Epithelial cell of esophagus (primary cell): Measurements from ENCODE around the gene CREB3L2.
"Not testable (repeated sequence)": the region's sequence is repeated elsewhere in the genome, so short reads cannot be mapped to it uniquely, and the experiment has no call there.

ENCODE experiments used
- DNase-seq: peaks from one replicate; pipeline ENCODE4 v3.0.0; 2010; ENCODE audit warnings: low read depth
- H3K4me3 ChIP-seq: 2 replicates; pipeline ENCODE4 v1.5.1; 2011; ENCODE audit warnings: mild to moderate bottlenecking, low read length, control low read depth
- TF ChIP-seq, protein P1 (sequence below): IDR thresholded peaks from 2 replicates; pipeline ENCODE4 v1.5.1; 2011; ENCODE audit warnings: low read depth, mild to moderate bottlenecking, low read length, control low read depth, inconsistent platforms; ENCODE audit not compliant: insufficient read depth; ENCODE audit errors: missing control alignments

The CREB3L2 gene

DNA sequence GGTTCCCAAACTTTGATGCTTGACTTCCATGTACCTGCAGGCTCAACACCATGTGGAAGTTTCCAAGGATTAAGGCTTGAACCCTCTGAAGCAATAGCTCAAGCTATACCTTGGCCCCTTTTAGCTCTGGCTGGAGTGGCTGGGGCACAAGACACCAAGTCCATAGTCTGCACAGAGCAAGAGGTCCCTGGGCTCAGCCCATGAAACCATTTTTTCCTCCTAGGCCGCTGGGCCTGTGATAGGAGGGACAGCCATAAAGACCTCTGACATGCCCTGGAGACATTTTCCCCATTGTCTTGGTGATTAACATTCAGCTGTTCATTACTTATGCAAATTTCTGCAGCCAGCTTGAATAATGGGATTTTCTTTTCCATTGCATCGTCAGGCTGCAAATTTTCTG is 169.5 kb downstream of the CREB3L2 start:
- TF ChIP-seq, protein P1, sequence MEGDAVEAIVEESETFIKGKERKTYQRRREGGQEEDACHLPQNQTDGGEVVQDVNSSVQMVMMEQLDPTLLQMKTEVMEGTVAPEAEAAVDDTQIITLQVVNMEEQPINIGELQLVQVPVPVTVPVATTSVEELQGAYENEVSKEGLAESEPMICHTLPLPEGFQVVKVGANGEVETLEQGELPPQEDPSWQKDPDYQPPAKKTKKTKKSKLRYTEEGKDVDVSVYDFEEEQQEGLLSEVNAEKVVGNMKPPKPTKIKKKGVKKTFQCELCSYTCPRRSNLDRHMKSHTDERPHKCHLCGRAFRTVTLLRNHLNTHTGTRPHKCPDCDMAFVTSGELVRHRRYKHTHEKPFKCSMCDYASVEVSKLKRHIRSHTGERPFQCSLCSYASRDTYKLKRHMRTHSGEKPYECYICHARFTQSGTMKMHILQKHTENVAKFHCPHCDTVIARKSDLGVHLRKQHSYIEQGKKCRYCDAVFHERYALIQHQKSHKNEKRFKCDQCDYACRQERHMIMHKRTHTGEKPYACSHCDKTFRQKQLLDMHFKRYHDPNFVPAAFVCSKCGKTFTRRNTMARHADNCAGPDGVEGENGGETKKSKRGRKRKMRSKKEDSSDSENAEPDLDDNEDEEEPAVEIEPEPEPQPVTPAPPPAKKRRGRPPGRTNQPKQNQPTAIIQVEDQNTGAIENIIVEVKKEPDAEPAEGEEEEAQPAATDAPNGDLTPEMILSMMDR, result no peak
- no peak overlapping the region for H3K4me3 ChIP-seq
- DNase-seq, result no peak

DNA sequence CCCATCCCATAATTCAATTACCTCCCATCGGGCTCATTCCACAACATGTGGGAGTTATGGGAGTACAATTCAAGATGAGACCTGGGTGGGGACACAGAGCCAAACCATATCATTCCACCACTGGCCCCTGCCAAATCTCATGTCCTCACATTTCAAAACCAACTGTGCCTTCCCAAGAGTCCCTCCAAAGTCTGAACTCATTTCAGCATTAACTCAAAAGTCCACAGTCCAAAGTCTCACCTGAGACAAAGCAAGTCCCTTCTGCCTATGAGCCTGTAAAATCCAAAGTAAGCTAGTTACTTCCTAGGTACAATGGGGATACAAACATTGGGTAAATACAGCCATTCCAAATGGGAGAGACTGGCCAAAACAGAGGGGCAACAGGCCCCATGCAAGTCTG is 170.3 kb downstream of the CREB3L2 start:
- H3K4me3 ChIP-seq, DNase-seq: not testable (repeated sequence)

DNA sequence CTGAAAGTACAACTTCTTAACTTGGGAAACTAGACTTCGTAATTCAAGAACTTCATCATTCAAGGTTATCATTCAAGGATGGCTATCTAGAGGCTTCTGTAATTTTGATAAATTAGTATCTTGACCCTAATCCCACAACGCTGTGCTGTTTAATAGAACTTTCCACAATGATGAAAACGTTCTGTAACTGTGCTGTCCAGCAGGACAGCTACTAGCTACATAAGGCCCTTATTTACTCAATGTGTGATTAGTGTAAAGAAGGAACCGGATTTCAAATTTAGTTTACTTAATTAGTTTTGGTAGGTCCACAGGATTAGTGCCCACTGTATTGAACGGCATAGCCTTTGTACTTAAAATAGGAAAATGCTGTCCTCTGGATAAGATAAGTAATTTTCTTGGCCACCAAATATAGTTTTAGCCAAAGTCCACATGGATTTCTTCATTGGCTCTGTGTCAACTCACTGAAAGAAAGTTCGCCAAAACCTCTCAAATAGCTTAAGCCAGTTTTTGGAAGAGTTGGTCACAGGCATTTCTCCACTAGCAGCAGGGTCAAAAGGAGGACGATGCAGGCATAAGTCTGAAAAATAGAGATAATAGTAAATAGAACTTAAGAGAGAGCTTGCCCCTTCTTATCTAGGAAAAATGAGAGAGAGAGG is 172.4 kb downstream of the CREB3L2 start:
- no peak overlapping the region for H3K4me3 ChIP-seq
- TF ChIP-seq, protein P1, result no peak
- no peak for DNase-seq

DNA sequence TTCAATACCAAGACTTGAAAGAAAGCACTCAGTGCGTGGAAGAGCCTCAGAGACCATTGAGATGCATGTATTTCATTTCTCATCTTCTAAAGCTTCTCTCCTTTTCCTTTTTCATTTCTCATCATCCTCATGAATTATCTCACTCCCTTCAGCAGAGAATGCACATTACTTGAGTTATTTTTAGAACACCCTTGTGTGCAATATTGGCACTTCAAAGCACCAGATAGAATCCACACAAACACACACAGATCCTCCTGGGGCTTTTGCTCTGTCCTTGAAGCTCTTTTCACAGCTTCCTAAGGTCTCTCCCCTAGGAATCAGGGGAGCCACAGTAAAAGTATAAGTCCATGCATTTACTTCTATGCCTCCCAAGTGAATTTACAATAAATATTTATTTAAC is 173.4 kb downstream of the CREB3L2 start:
- no peak overlapping the region for H3K4me3 ChIP-seq
- TF ChIP-seq, protein P1, result no peak
- DNase-seq, result no peak

DNA sequence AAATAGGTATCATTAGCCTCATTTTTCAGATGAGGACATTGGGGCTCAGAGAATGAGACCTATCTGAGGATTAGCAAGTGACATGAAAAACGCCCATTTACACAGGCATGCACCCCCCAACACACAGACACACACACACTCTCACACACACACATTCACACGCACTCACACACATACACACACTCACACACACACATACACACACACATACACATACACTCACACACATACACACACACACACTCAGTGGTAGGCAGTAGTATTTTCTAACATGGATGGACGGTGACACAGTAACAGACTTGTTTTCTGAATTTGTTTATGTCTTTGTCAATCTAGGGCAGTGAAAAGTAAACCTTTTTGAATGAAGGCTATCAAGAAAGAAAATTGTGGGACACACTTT is 176.4 kb downstream of the CREB3L2 start:
- no peak for DNase-seq
- TF ChIP-seq, protein P1, result no peak
- no peak overlapping the region for H3K4me3 ChIP-seq
